Colon (tissue), 2 donors: ENCODE data around the gene CNDP2.
"Not testable (repeated sequence)": the region's sequence is repeated elsewhere in the genome, so short reads cannot be mapped to it uniquely, and the experiment has no call there.

Experiments
- FAIRE-seq: peaks from 2 replicates; lab custom pipeline; 2012; peaks lifted over from hg19 to GRCh38; lab: Jason Lieb, UNC
- donor health status: control.
- donor health status: control.

Gene CNDP2

GRCh38 chr18:74540652-74541421 lies 44.7 kb downstream of the CNDP2 start:
- no peak for FAIRE-seq

DNA sequence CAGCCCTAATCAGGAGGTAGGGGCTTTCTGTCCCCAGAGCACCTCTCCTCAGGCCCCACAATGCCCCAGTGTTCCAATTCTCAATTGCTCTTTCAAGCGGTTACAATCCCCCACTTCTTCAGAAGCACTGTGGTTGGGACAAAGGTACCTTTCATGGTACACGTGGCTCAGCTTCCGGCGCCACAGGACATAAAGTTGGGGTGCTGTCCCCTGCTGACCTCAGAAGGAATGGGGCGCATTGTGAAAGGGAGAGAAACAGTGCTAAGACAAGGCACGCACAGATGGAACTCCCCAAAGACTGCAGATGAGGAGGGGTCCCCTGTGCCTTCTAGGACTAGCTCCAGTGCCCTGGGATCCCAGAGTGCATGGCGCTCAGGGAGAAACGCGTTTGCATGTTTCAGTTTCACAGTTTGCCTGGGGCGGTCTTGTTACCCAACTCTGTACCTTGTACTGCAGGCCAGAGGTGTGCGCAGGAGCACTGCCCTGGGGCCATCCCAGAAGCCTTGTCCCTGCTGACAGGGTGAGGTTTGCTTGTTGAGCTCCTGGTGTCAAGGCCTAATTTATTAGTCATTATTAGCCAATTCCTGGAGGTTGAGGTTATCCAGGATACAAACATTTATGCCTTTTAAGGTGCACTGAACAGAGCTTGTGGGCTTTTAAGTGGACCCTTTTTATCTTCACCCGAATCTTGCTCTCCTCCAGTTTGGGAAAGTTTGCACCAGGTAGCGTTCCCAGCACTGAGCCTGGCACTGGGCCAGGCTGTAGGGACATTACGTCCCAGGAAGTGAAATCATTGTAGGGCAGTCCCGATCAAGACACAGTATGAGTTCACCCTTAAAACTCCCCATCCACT lies 45.8 kb downstream of the CNDP2 start:
- FAIRE-seq: no peak

GRCh38 chr18:74544898-74545297 lies 48.7 kb downstream of the CNDP2 start:
- FAIRE-seq: no peak

- FAIRE-seq: no peak
Measured at GRCh38 chr18:74546007-74546406, 49.8 kb downstream of the CNDP2 start.

GRCh38 chr18:74546751-74547530 lies 50.8 kb downstream of the CNDP2 start:
- no peak for FAIRE-seq

DNA sequence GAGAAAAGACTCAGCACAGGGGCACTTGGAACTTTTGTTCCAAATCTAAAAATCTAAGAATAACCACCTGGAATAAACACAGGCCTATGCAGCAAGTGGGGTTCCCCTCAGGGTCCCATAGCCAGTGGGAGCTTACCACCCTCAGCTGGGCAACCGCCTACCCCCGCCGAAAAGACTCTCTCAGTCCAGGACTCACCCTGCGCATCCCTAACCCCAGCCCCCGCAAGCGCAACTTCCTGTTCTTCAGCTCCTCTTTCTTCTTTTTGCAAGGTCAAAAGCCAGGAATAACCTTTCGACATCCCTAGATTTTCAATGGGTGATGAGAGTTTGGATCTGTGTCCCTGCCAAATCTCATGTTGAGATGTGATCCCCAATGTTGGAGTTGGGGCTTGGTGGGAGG lies 51.7 kb downstream of the CNDP2 start:
- FAIRE-seq: no peak

- FAIRE-seq: no peak
Measured at GRCh38 chr18:74549591-74550104, 53.5 kb downstream of the CNDP2 start.

DNA sequence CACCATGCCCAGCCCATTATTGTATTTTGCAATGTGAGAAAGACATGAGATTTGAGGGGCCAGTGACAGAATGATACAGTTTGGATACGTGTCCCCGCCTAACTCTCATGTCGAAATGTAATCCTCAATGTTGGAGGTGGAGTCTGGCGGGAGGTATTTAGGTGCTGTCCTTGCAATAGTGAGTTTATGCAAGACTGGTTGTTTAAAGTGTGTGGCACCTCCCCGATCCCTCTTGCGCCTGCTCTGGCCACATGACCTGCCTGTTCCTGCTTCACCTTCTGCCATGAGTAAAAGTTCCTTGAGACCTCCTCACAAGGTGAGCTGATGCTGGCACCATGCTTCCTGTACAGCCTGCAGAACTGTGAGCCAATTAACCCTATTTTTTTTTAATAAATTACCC lies 54.7 kb downstream of the CNDP2 start:
- FAIRE-seq: no peak

- no peak for FAIRE-seq
Measured at GRCh38 chr18:74551452-74551851, 55.3 kb downstream of the CNDP2 start.

GRCh38 chr18:74551936-74552555 lies 55.9 kb downstream of the CNDP2 start:
- FAIRE-seq: peak; percentile 18

DNA sequence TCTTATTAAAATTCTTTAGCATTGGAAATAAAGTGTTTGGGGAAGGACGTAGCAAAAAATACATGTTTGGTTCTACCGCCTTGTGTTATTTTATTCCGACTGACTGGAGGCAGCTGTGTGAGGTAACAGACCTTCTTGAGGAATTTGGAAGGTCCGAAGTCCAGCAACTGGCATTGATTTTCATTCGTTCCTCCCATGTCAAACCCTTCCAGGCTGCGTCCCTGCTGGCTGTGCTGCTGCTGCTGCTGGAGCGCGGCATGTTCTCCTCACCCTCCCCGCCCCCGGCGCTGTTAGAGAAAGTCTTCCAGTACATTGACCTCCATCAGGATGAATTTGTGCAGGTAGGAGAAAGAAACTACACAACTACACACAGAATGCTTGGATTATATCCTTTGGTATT lies 60.0 kb downstream of the CNDP2 start:
- FAIRE-seq: no peak

GRCh38 chr18:74558096-74558495 lies 61.9 kb downstream of the CNDP2 start:
- FAIRE-seq: no peak

DNA sequence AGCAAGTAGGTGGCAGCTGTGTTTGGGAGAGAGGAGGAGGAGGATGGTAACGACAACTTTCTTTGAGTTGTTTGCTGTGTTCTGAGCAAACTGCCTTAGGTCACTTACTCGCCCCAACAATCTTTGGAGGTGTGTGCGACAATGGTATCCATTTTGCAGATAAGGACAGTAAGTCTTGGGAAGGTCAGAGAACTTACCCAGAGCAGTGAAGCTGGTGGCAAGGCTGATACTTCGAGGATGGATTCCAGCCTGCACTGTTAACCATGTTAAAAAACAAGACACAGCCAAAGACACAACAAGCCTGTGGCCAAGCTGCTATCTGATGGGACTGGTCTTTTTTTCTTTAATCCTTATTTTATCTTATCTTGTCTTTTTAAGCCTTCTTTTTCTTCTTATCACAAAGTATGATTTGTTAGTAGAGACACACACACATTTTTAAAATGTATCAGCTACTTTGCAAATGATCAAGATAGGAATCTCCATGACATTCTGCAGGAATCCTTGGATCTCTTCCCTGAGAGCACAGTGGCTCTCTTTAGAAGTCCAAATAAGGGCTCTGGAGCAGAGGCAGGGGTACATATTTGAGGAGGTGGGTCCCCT lies 66.1 kb downstream of the CNDP2 start:
- FAIRE-seq: no peak

- FAIRE-seq: no peak
Measured at GRCh38 chr18:74562775-74563174, 66.6 kb downstream of the CNDP2 start.

DNA sequence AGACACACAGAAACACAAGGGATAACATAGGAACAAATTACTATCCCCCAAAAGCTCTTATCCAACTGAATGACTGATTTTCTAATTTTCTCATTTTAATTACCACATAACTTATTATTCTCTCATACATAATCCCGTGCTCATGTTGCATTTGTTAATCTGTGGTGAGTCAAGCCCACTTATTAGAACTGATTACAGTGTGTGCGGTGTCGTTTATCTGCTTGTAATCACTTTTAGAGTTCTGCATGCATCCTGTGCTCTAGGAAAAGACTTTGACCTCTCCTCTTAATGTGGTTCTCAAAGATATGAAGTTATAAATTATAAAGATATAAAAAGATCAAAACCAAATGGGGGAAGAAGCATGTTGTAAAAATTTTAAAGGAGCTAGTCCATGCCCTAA lies 67.8 kb downstream of the CNDP2 start:
- no peak for FAIRE-seq

DNA sequence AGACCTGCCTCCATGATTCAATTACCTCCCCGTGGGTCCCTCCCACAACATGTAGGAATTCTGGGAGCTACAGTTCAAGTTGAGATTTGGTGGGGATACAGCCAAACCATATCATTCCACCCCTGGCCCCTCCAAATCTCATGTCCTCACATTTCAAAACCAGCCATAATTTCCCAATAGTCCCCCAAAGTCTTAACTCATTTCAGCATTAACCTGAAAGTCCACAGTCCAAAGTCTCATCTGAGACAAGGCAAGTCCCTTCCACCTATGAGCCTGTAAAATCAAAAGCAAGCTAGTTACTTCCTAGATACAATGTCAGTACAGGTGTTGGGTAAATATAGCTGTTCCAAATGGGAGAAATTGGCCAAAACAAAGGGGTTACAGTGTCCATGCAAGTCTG lies 69.0 kb downstream of the CNDP2 start:
- not testable (repeated sequence) for FAIRE-seq

- FAIRE-seq: not testable (repeated sequence)
Measured at GRCh38 chr18:74565993-74566392, 69.8 kb downstream of the CNDP2 start.

DNA sequence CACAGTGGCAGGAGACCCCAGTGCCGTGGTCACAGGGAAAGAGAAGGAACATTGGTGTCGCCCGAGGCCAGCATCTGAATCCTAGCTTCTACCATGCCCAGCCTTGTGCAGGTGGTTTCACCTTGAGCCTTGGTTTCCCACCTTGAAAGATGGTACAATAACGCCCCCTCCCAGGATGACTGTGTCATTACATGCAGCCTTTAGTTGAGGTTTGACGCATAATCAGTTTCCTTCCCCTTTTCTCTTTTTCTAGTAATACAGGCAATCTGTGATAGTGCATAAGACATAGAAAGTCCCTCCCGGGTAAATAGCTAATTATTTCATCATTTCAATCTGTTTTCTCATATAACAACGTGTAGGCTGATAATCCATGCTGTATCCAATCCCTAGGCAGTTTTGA lies 71.7 kb downstream of the CNDP2 start:
- FAIRE-seq: no peak

- no peak for FAIRE-seq
Measured at GRCh38 chr18:74569401-74569800, 73.2 kb downstream of the CNDP2 start.

DNA sequence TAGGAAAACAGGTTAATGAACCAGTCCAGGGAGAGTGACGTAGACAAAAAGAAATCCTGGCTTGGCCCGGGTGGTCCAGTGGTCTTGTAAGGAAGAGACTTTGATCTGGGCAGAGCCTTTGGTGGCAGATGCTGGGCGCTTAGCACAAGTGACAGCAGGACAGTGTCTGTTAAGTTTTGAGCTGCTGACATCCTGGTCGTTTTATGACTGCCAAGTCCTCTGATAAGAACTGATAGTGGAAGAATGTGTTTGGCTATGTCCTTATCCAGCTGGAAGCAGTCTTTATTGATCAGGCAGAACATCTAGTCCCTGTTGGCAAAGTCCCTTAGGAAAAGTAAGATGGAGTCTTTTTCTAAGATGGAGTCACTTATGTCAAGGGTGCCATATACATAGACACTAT lies 74.1 kb downstream of the CNDP2 start:
- FAIRE-seq: no peak

DNA sequence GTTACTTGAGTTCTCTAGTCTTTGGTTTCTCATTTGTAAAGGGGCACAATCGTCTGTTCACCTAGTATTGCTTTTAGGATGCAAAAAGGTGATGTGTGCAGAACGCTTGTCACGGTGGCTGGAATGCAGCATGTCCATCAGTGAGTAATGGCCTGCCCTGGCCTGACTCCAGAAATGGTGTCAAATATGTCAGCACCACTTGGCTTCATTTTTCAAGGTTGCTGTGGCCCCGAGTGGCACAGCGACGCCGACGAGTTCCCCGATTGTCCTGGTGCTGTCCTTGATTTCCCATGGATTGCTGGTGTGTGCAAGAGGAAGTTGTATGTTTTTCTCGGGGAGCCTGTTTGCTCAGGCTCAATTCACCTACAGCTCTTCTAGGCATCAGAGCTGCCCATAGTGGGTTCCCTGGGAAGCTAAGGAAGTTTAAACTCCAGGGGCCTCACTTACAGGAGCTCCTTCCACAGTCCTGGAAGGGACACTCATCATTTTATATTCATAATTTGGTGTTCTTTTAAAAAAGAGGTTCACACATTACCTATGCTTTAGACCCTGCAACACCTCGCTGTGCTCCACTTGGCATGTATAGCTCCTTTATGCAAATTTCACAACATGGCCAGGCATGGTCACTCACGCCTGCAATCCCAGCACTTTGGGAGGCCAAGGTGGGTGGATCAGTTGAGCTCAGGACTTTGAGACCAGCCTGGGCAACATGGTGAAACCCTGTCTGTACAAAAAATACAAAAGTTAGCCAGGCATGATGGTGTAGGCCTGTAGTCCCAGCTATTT lies 75.9 kb downstream of the CNDP2 start:
- no peak for FAIRE-seq
